GM19452 (cell line): ENCODE data around the gene CD52.
"Not testable (repeated sequence)": the region's sequence is repeated elsewhere in the genome, so short reads cannot be mapped to it uniquely, and the experiment has no call there.

Experiments used
- ATAC-seq: cut with Tn5 transposase; IDR thresholded peaks from one replicate; pipeline ENCODE4 v1.9.1; 2021; ENCODE audit not compliant: unreplicated experiment

Gene CD52

DNA sequence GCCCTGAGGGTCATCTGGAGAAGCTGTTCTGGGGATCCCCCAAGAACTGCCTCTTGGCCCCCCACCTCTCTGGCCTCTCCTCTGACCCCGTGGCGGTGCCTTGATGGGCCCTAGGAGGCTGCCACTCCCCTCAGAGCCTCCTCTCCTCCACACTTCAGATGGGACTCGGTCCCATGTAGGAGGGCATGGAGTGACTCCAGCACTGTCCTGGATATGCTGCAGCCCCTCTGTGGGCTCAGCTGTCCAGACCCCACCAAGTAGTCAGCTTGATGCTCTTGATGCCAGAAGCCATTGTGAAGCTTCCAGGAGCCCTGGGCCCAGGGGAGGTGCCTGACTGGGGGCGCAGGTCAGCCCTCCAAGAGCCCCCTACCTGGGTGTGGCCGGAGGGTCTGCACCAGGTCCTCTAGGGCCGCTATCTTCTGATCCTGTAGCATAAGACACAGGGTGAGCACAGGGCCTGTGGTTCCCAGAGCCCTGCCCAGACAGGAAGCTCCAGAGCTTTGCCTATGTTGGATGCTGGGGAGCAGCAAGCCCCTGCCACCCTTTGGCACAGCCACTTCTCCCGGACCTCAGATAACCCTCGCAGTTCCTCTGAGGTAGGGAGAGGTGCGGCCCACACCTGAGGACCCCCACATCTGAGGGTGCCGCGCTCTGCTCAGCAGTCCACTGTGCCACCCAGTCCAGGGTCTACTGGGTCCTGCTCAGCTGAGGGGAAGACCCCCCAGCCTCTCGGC lies 20.5 kb upstream of the CD52 start:
- ATAC-seq = no peak

DNA sequence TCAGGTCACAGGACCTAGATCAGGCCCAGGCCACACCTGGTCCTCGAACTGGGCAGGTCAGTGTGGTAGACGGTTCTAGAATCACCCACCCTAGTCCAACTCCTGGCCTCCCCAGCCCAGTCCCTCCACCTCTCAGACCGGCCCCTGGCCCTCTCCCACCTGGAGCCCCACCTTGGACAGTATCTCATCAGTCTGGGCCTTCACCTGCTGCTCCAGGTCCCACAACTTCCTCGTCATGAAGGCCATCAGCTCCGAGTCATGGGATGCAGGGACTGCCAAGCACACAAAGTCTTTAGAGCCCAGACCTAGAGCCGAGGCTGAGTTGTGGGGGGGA lies 20.0 kb upstream of the CD52 start:
- ATAC-seq = no peak

DNA sequence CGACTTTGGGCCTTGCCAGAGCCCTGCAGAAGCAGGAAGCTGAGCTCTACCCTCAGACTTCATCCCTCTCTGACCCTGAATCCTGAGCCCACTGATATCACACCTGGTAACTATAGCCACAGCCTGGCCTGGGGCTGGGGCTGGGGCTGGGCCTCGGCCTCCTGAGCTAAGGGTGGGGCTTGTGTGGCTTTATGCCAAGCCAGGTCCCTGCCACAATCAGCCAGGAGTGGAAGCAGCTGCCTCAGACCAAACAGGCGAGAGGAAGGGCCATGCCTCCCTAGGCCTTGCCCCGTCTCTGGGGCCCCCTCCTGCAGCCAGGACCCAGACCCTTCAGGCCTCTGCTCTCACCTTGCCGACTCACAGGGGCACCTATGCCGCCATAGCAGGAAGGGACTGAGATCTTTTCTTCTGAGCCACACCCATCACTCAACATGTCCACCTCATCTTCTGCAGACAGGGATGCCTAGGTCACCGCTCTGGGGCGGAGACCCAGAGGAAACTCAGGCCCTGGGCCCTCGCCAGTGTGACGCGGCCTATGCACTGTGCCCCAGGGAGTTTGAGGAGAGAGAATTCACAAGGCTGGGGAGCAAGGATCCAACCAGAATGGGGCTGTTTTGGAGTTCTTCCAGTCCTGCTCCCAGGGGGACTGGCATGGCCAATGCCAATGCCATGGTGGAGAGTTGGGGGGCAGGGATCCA lies 17.0 kb upstream of the CD52 start:
- ATAC-seq = no peak

- ATAC-seq = no peak
Observed at GRCh38 chr1:26302733-26303405, 14.9 kb upstream of the CD52 start.

DNA sequence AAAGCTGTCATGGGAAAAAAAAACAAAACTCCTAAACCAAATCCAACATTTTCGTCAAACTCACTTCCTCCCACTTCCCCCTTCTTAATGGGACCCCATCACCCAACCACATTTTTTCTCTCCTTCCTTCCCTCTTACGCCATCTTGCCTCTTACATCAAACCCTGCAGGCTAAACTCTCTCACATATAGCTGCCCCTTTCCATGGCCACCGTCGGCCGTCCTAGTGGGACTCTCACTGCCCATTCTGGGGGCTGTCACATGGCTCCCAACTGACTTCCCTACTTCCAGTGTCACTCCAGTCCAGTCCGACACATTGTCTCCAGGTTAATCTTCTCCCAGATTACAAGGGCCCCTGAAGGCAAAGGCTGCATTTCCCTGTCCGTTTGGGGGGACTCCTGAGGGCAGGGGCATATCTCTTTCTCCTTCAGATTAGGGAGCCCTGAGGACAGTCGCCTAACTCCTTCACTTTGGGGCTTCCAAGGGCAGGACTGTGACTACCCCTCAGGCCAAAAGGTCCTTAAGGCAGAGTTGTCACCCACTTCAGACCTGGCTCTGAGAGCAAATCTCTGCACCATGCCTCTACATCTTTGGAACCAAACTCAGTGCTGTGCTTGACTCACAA lies 12.0 kb upstream of the CD52 start:
- peak; percentile 15 for ATAC-seq

DNA sequence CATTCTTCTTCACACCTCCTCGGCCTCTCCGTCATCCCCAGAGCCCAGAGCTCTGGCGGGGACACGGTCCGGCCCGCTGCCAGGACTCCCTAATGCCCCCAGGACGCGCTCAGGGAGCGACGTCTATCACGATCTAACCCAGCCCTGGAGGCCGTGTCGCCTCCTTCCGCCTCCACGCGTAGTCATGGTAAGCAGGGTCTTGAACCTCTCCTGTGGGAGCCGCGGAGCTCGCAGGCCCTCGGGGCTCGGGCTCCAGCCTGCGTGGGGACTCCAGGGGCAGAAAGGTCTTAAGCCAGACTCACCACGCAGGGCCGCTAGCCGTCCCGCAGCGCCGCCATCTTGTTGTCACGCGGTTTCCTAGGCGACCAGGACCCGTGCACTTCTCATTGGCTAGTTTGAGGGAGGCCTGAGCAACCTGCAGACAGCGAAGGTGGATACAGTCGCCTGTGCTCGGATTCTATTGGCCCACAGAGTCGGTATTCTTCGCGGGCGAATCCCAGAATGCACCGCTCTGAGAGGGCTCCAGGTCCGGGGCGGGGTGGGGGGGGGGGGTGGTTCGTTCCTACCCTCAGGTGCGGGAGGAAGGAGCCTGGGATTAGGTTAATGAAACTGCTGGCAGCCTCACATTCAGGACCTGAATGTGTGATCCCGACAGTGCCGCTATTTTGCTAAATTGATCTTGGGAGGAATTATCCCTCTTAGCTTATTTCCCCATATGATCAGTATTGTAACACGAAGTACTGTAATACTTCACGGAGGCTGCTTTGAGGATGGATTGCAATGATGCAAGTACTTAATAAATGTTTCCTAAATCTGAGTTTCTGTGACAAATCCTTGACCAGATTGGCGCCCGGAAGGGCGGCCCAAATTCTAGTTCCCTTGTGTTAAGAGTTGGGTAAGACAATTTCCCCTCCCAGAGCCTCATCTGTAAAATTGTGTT lies 11.2 kb upstream of the CD52 start, which contains the start of gene UBXN11:
Gene UBXN11, minus strand, starts transcription at position 347 of the 940 bp plus-strand sequence. CDS start 3,753 bp downstream, outside the sequence.
- peak; percentile 97 for ATAC-seq

GRCh38 chr1:26307363-26307781 lies 10.4 kb upstream of the CD52 start:
- ATAC-seq = no peak

DNA sequence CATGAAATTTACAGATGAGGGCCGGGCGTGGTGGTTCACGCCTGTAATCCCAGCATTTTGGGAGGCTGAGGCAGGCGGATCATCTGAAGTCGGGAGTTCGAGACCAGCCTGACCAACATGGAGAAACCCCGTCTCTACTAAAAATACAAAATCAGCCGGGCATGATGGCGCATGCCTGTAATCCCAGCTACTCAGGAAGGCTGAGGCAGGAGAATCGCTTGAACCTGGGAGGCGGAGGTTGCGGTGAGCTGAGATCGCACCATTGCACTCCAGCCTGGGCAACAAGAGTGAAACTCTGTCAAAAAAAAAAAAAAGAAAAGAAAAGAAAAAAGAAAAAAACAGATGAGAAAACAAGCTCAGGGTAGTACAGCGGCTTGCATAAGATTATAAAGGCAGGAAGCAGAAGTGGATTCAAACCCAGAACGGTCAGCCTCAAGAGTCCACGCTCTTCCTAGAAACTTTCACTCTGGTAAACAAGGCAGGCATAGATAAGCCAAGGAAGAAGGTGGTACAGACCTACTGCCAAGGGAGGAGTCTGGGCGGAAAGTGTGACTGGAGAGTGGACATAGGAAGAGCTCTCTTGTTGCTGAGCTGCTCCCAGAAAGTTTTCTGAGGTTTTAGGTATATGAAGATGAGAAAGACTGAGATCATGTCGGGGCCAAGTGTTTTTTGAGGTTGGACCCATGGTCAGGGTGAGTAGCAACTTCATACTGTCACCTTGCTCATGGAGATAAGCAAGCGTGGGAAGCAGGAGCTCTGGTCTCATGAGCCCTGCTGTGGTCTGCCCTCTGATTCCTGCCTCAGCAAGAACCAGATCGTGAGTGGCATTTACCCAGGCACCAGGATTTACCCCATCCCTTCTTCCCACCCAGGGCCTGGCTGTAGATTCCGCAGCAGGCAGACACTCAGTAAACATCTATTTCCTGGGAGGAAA lies 9.5 kb upstream of the CD52 start:
- not testable (repeated sequence) for ATAC-seq

DNA sequence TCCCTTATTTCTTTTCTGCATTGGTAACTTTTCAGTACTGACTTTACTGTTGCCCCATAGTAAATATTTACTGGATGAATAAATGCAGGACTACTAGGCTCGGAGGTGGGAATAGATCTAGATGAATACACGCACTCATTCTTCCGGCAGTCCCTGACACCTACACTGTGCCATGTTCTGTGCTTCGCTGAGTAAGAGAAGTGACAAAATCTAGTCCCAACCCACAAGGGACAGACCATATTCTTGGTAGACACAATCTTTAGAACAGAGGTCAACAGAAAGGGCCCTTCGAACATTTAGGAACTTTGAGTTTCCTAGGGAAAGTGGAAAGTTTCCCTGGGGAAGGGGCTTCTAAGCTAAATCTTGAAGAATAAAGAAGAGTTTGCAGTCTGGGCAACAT lies 3.3 kb upstream of the CD52 start:
- ATAC-seq = no peak

DNA sequence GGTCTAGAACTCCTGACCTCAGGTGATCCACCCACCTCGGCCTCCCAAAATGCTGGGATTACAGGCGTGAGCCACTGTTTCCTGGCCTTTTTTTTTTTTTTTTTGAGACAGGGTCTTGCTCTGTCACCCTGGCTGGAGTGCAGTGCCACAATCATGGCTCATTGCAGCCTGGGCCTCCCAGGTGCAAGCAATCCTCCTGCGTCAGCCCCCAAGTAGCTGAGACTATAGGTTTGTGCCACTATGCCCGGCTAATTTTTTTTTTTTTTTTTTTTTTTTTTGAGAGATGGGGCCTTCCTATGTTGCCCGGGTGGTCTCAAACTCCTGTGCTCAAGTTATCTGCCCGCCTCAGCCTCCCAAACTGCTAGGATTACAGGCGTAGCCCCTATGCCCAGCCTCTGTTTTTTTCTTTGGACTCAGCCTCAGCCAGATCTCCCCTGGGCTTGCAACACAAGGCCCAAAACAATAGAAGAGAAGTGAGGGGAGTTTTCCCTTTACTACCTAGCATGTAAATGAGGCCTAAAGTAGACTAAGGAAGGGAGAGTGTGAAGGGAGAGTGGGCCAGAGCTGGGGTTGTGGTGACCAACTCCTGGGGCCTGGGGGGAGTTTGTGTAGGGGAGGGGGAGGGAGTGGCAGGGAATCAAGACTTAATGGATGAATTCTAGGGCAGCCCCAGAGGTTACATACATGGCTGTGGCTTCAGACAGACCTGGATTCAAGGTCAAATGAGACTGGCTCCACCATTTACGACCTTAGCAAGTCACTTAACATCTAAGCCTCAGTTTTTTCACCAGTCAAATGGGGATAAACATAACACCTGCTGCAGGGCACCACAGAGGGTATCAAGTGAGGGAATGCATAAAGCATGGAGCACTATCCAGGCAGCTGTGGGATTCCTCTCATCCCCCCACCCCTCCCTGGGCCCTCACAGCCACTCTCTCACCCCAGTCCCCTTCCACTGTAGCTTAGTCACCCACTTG lies 1.6 kb upstream of the CD52 start:
- no peak for ATAC-seq

DNA sequence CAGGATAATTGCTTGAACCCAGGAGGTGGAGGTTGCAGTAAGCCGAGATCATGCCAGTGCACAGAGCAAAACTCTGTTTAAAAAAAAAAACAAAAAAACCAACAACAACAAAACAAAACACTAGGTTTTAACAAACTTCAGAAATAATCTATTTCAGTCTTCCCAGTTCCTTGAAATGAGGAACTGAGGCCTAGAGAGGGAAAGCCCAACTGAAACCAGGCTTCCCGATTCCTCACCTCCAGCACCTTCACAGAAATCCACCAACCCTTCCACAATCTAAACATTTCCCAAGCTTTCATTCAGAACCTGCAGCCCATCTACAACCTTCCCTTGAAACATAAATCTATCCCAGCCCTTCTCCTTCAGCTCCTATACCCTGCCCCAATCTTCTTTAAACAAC lies 612 bp upstream of the CD52 start:
- ATAC-seq = no peak

DNA sequence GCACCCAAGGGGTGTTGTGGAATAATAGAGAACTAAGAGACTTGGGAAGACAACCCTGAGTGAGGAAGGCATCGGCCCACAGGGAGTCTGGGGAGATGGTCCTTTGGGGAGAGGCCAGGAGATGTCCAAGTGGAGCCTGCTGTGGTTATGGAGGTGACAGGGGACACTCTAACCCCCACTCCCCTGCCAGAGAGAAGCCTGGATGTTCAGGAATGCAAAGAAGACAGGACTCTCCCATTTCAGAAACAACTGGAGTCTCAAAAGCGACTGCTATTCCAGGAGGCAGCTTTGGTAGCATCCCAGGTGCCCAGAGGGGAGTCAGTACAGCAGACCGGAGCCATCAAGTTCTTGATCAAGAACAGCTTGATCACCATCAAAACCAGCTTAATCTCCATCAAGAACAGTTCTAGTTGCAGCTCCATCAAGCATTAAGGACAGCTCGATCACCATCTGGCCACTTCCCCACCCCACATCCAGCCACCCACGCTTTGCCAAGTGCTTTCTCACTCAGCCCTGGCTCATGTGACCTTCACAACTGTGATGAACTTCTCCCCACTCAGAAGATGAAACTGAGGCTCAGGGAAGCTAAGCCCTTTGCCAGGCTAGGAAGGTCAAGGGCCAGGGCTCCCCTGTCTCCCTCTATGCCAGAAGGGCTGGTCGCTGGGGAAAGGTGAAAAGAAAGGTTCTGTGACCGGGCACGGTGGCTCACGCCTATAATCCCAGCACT lies 743 bp downstream of the CD52 start:
- no peak for ATAC-seq

GRCh38 chr1:26320896-26321295 lies 3.1 kb downstream of the CD52 start:
- peak; percentile 6 for ATAC-seq

GRCh38 chr1:26321315-26322041 lies 3.7 kb downstream of the CD52 start:
- ATAC-seq = peak; percentile 40

GRCh38 chr1:26322042-26322331 lies 4.2 kb downstream of the CD52 start:
- ATAC-seq = no peak

DNA sequence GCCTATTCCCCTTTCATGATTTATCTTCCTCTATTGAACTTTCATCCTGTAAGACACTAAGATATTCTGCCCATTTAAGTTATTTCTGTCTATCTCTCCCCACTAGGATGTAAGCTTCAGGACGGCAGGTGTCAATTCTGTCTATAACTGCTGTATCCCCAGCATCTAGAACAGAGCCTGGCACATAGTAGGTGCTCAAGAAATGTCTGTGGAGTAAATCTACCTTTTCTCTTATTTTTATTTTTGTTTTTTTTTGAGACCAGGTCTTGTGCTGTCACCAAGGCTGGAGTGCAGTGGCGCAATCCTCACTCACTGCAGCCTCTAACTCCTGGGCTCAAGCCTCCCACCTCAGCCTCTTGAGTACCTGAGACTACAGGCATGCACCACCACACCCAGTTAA lies 5.6 kb downstream of the CD52 start:
- no peak for ATAC-seq

GRCh38 chr1:26324550-26324949 lies 6.8 kb downstream of the CD52 start:
- ATAC-seq = no peak
